B cell (primary cell): ENCODE results near the gene FOXJ1. TPM values are rescaled to one million over a fixed set of nuclear protein-coding genes. Genes with fewer than 3 reads are reported as not detected.

Experiments used
- ATAC-seq: fragments of 200-7000 bp; cut with Tn5 transposase; one replicate; pipeline ENCODE4 v1.10.0; 2021; ENCODE audit warnings: low read depth, mild to moderate bottlenecking, moderate number of reproducible peaks, moderate library complexity
- CTCF ChIA-PET: fragments of 350-600 bp; sonication (Branson Sonifier 250); formaldehyde crosslinking; loops from one replicate; lab custom pipeline; 2021; ENCODE audit warnings: antibody characterized with exemption, inconsistent platforms; lab: Charles Lee
- POLR2A ChIA-PET: fragments of 350-600 bp; sonication (Branson Sonifier 250); formaldehyde crosslinking; loops from one replicate; lab custom pipeline; 2021; ENCODE audit warnings: antibody characterized with exemption; lab: Charles Lee
- DNase-seq: peaks from one replicate; pipeline ENCODE4 v3.0.0; 2013
- H2AFZ ChIP-seq: 2 replicates; pipeline ENCODE4 v1.6.1; 2012; ENCODE audit warnings: mild to moderate bottlenecking, low read depth, low read length; ENCODE audit not compliant: insufficient read depth, poor library complexity, severe bottlenecking
- H3K27ac ChIP-seq, 2 donors: 1 replicate in 1 of 2; 2 replicates in 1 of 2; pipeline ENCODE4 v1.5.1; 2012 to 2013; ENCODE audit warnings: low read length in 2 of 2, mild to moderate bottlenecking in 2 of 2, moderate library complexity in 1 of 2
- H3K27me3 ChIP-seq, 4 experiments: fragments of 200-600 bp in 1 of 4; sonication (generic) in 1 of 4; replicated peaks in 1 of 4; 1 replicate in 2 of 4; 2 replicates in 2 of 4; pipeline versions ENCODE4 v1.6.1 to v1.7.0; 2013 to 2016; ENCODE audit warnings: low read length in 3 of 4, mild to moderate bottlenecking in 2 of 4, mixed read lengths in 1 of 4, moderate library complexity in 1 of 4; ENCODE audit not compliant: insufficient read depth in 4 of 4, control insufficient read depth in 3 of 4; ENCODE audit errors: control extremely low read depth in 1 of 4
- H3K36me3 ChIP-seq, 2 experiments: replicated peaks in 1 of 2; 1 replicate in 1 of 2; 2 replicates in 1 of 2; pipeline versions ENCODE4 v1.6.1 to v1.7.1; 2013; ENCODE audit warnings: low read length in 1 of 2; ENCODE audit not compliant: insufficient read depth in 2 of 2, control insufficient read depth in 1 of 2; ENCODE audit errors: control extremely low read depth in 1 of 2, extremely low read depth in 1 of 2
- H3K4me1 ChIP-seq, 2 donors: fragments of 200-600 bp in 1 of 2; sonication (generic) in 1 of 2; 1 replicate in 1 of 2; 2 replicates in 1 of 2; pipeline versions ENCODE4 v1.5.1 to v1.6.1; 2013 to 2017; ENCODE audit warnings: low read length in 2 of 2; ENCODE audit not compliant: control insufficient read depth in 2 of 2, insufficient read depth in 2 of 2
- H3K4me2 ChIP-seq: replicated peaks from 2 replicates; pipeline ENCODE3; 2012; ENCODE audit warnings: mild to moderate bottlenecking, low read depth, low read length; ENCODE audit not compliant: poor library complexity, severe bottlenecking
- H3K4me3 ChIP-seq, 5 experiments: fragments of 200-600 bp in 1 of 5; sonication (generic) in 1 of 5; 1 replicate in 3 of 5; 2 replicates in 2 of 5; pipeline versions ENCODE4 v1.5.1 to v1.7.0; 2011 to 2016; ENCODE audit warnings: low read length in 4 of 5, mild to moderate bottlenecking in 4 of 5, low read depth in 2 of 5, control low read depth in 1 of 5, moderate library complexity in 1 of 5; ENCODE audit not compliant: insufficient read depth in 1 of 5; ENCODE audit errors: control extremely low read depth in 1 of 5, extremely low read depth in 1 of 5
- H3K79me2 ChIP-seq: fragments of 200-600 bp; sonication (generic); one replicate; pipeline ENCODE4 v1.6.0; 2016; ENCODE audit warnings: low read length; ENCODE audit not compliant: control insufficient read depth, insufficient read depth
- H3K9ac ChIP-seq: fragments of 200-600 bp; sonication (generic); 2 replicates; pipeline ENCODE4 v1.6.1; 2017; ENCODE audit warnings: mild to moderate bottlenecking, low read length, moderate library complexity
- H3K9me3 ChIP-seq, 3 donors: one replicate each; pipeline versions ENCODE4 v1.6.1 to v1.7.1; 2013; ENCODE audit warnings: low read length in 2 of 3; ENCODE audit not compliant: control insufficient read depth in 2 of 3, insufficient read depth in 1 of 3; ENCODE audit errors: control extremely low read depth in 1 of 3
- H4K20me1 ChIP-seq: 2 replicates; pipeline ENCODE4 v1.6.0; 2012; ENCODE audit warnings: mild to moderate bottlenecking, low read length; ENCODE audit not compliant: insufficient read depth, control insufficient read depth, poor library complexity, severe bottlenecking
- H3K27ac Mint-ChIP-seq: one replicate; pipeline ENCODE4 v1.8.0; 2021; ENCODE audit warnings: mixed read lengths
- H3K27me3 Mint-ChIP-seq: one replicate; pipeline ENCODE4 v1.8.0; 2021; ENCODE audit warnings: mixed read lengths
- H3K4me1 Mint-ChIP-seq: one replicate; pipeline ENCODE4 v1.8.0; 2021; ENCODE audit warnings: mixed read lengths
- H3K4me3 Mint-ChIP-seq: one replicate; pipeline ENCODE4 v1.8.0; 2021; ENCODE audit warnings: mixed read lengths
- H3K9me3 Mint-ChIP-seq: one replicate; pipeline ENCODE4 v1.8.0; 2022; ENCODE audit warnings: mixed read lengths; ENCODE audit not compliant: insufficient read depth
- CTCF ChIP-seq: fragments of 200-600 bp; IDR thresholded peaks from one replicate; pipeline ENCODE4 v1.8.0; 2022; ENCODE audit warnings: antibody characterized with exemption, mild to moderate bottlenecking
- EZH2 ChIP-seq: IDR thresholded peaks from 2 replicates; pipeline ENCODE4 v1.6.1; 2012; ENCODE audit warnings: borderline replicate concordance, low read depth, mild to moderate bottlenecking, moderate library complexity, low read length; ENCODE audit not compliant: insufficient read depth, poor library complexity, severe bottlenecking
- WGBS: methylation state at CpG from one replicate; pipeline ENCODE4 v1.1.5; 2013; ENCODE audit warnings: missing lambda C conversion rate; ENCODE audit not compliant: insufficient coverage; 5-methylcytosine and 5-hydroxymethylcytosine counted together
- intact Hi-C: fragments of 100-400 bp; cut with micrococcal nuclease; formaldehyde crosslinking; loops from one replicate; pipeline ENCODE4 v1.10.0; 2022
- polyA plus RNA-seq: library from polyadenylated mRNA; depleted of rRNA; stranded (reverse); fragments of >200 nt; gene quantifications from 2 replicates; pipeline ENCODE4 v1.2.3, GENCODE V29; 2012
- total RNA-seq, 2 donors: library from RNA; stranded (reverse); fragments of 120-200 nt in 1 of 2; gene quantifications; 1 replicate in 1 of 2; 2 replicates in 1 of 2; pipeline versions ENCODE4 v1.2.3 to v1.2.4, GENCODE V29; 2013 to 2022

The FOXJ1 gene
- total and polyA plus RNA-seq, 2 donors (not counting 1 experiment from before 2014, with no cell fraction given): 0.20 to 1.0 TPM

- DNase-seq: peak; percentile 6
- Histone ChIP-seq H3K4me3 (no peak overlapping the region), H4K20me1 (no peaks in the 10 kb centered on the region), H3K4me1 (peaks cover 18 to 21% of the 10 kb centered on the region in 2 donors), H3K9me3 (no peaks in the 10 kb centered on the region), H3K4me2 (no peak overlapping the region), H3K27ac (no peak overlapping the region), H3K79me2 (no peaks in the 10 kb centered on the region), H3K9ac (no peak overlapping the region), H3K27me3 (peaks cover 0 to 6% (median 0%) of the 10 kb centered on the region in 4 experiments), H3K36me3 (no peaks in the 10 kb centered on the region), H2AFZ (no peak overlapping the region)
- WGBS: 73% methylated on average over 15 of the region's 19 CpGs
- Mint-ChIP-seq H3K27ac (no peak overlapping the region), H3K27me3 (peaks cover 2% of the 10 kb centered on the region), H3K4me1 (peaks cover 16% of the 10 kb centered on the region), H3K4me3 (no peak overlapping the region), H3K9me3 (no peaks in the 10 kb centered on the region)
- intact Hi-C loops: no loop called here
- CTCF ChIA-PET: interaction anchor here (0.6 to 16.8 kb wide), 15 partner anchors 7 to 382 kb away, joined by 3 to 435 read pairs (median 4); no protein-coding TSS in a partner anchor
- ATAC-seq: no peak
- TF ChIP-seq CTCF (no peak), EZH2 (no peak)
- POLR2A ChIA-PET: no interaction called here
These were observed 21.4 kb downstream of the FOXJ1 start for GRCh38 chr17:76119409-76120371.
